OCI-LY7 (cell line): Measurements from ENCODE around the gene RBPMS2. TPM values are rescaled to one million over a fixed set of nuclear protein-coding genes. Genes with fewer than 3 reads are reported as not detected.

Experiments used
- BruUV-seq: library from RNA; stranded (reverse); fragments of 400-500 nt; replicated peaks from 2 replicates; lab custom pipeline; 2021; lab: Mats Ljungman, UMichigan
- CTCF ChIA-PET: fragments of 300-600 bp; sonication (Branson Sonifier 250); formaldehyde crosslinking; loops from one replicate; lab custom pipeline; 2022; ENCODE audit warnings: antibody characterized with exemption; ENCODE audit not compliant: unreplicated experiment; lab: Charles Lee
- POLR2A ChIA-PET: fragments of 300-600 bp; sonication (Branson Sonifier 250); formaldehyde crosslinking; loops from one replicate; lab custom pipeline; 2022; ENCODE audit warnings: antibody characterized with exemption; lab: Charles Lee
- DNase-seq: peaks from one replicate; pipeline ENCODE4 v3.0.0-alpha.2; 2015; ENCODE audit warnings: low spot score
- H2AFZ ChIP-seq: fragments of 200-600 bp; sonication (generic), shearing (Covaris generic); 2 replicates; pipeline ENCODE4 v1.6.1; 2014; ENCODE audit warnings: mild to moderate bottlenecking, antibody characterized with exemption, low read length, moderate library complexity
- H3K27ac ChIP-seq: fragments of 200-600 bp; sonication (generic); 2 replicates; pipeline ENCODE4 v1.5.1; 2014; ENCODE audit warnings: mixed run types, low read depth, mild to moderate bottlenecking, moderate library complexity, low read length, inconsistent platforms; ENCODE audit not compliant: poor library complexity, severe bottlenecking
- H3K36me3 ChIP-seq: fragments of 200-600 bp; sonication (generic); 2 replicates; pipeline ENCODE4 v1.6.1; 2014; ENCODE audit warnings: mild to moderate bottlenecking, antibody characterized with exemption, low read length, moderate library complexity, mixed read lengths; ENCODE audit not compliant: insufficient read depth
- H3K4me1 ChIP-seq: fragments of 200-600 bp; sonication (generic); 2 replicates; pipeline ENCODE4 v1.5.1; 2014; ENCODE audit warnings: mild to moderate bottlenecking, low read length; ENCODE audit not compliant: insufficient read depth, poor library complexity, severe bottlenecking
- H3K4me2 ChIP-seq: fragments of 200-600 bp; sonication (generic); 2 replicates; pipeline ENCODE4 v1.6.1; 2014; ENCODE audit warnings: mild to moderate bottlenecking, low read length
- H3K4me3 ChIP-seq: fragments of 200-600 bp; sonication (generic); 2 replicates; pipeline ENCODE4 v1.5.1; 2014; ENCODE audit warnings: mild to moderate bottlenecking, low read depth, low read length; ENCODE audit not compliant: poor library complexity, severe bottlenecking
- H3K79me2 ChIP-seq: fragments of 200-600 bp; sonication (generic); 2 replicates; pipeline ENCODE4 v1.6.1; 2016; ENCODE audit warnings: low read depth, mild to moderate bottlenecking, low read length, moderate library complexity, mixed read lengths; ENCODE audit not compliant: insufficient read depth
- H3K9me2 ChIP-seq: fragments of 200-600 bp; sonication (generic); 2 replicates; pipeline ENCODE4 v1.6.1; 2016; ENCODE audit warnings: mild to moderate bottlenecking, low read length, mixed read lengths; ENCODE audit not compliant: insufficient read depth
- H3K9me3 ChIP-seq: fragments of 200-600 bp; sonication (generic); 2 replicates; pipeline ENCODE4 v1.6.1; 2014; ENCODE audit warnings: mild to moderate bottlenecking, mixed run types, low read length, mixed read lengths
- H4K20me1 ChIP-seq: fragments of 200-600 bp; sonication (generic); 2 replicates; pipeline ENCODE4 v1.6.1; 2014; ENCODE audit warnings: mild to moderate bottlenecking, antibody characterized with exemption, low read length, moderate library complexity, mixed read lengths; ENCODE audit not compliant: insufficient read depth
- EZH2phosphoT487 ChIP-seq: fragments of 200-600 bp; sonication (generic); IDR thresholded peaks from 2 replicates; pipeline ENCODE4 v1.6.1; 2018; ENCODE audit warnings: low read depth, borderline replicate concordance, mild to moderate bottlenecking, mixed run types, antibody characterized with exemption, low read length, moderate library complexity, mixed read lengths
- intact Hi-C: fragments of 100-400 bp; cut with micrococcal nuclease; formaldehyde crosslinking; loops from one replicate; pipeline ENCODE4 v1.10.0; 2022; ENCODE audit not compliant: unreplicated experiment
- total RNA-seq, 2 experiments: library from RNA; depleted of rRNA in 1 of 2; stranded (reverse); fragments of >200 nt in 1 of 2; shearing (Covaris generic) in 1 of 2; gene quantifications; 2 replicates each; pipeline ENCODE4 v1.2.3, GENCODE V29; 2014 to 2022
- TF ChIP-seq, protein P1 (sequence below): fragments of 200-600 bp; sonication (generic); conservative IDR thresholded peaks from 2 replicates; pipeline ENCODE4 v1.5.1; 2014; ENCODE audit warnings: mild to moderate bottlenecking, antibody characterized with exemption, low read length, moderate library complexity, mixed read lengths

Gene RBPMS2
- total RNA-seq, 2 experiments from 2014 or later: not detected

DNA sequence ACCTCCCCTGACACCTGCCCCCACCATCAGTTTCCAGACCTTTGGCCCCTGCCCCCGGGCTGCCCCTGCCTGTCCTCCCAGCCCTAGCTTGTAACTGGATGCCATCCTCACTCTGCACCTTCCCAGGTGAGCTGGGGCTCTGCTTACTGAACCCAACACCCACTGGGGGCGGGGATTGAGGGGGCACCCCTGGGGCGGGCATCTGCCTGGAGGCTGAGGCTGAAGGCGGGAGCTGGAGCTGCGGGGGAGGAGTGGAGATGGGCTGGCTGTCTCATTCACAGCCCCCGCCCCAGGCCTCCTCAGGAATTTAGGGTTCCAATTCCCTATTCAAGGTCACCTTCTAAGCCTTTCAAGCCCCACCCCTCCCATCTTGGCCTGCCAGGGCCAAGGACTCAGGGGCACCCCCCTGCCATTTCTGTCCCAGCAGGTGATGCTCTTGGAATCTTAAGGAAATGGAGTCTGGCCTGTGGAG is 32.4 kb upstream of the RBPMS2 start:
- ChIA-PET POLR2A (interaction anchor here (0.7 kb wide), 2 partner anchors 137 to 178 kb away, joined by 3 read pairs; no protein-coding TSS in a partner anchor), CTCF (no interaction called here)
- no peaks in the 10 kb centered on the region for H3K4me1 ChIP-seq
- BruUV-seq: no TSS peak
- H3K79me2 ChIP-seq: no peaks in the 10 kb centered on the region
- no peak overlapping the region for H2AFZ ChIP-seq
- H3K36me3 ChIP-seq: no peaks in the 10 kb centered on the region
- H3K9me3 ChIP-seq: no peaks in the 10 kb centered on the region
- TF ChIP-seq EZH2phosphoT487: no peak
- TF ChIP-seq, protein P1, sequence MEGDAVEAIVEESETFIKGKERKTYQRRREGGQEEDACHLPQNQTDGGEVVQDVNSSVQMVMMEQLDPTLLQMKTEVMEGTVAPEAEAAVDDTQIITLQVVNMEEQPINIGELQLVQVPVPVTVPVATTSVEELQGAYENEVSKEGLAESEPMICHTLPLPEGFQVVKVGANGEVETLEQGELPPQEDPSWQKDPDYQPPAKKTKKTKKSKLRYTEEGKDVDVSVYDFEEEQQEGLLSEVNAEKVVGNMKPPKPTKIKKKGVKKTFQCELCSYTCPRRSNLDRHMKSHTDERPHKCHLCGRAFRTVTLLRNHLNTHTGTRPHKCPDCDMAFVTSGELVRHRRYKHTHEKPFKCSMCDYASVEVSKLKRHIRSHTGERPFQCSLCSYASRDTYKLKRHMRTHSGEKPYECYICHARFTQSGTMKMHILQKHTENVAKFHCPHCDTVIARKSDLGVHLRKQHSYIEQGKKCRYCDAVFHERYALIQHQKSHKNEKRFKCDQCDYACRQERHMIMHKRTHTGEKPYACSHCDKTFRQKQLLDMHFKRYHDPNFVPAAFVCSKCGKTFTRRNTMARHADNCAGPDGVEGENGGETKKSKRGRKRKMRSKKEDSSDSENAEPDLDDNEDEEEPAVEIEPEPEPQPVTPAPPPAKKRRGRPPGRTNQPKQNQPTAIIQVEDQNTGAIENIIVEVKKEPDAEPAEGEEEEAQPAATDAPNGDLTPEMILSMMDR: no peak
- H3K27ac ChIP-seq: no peak overlapping the region
- intact Hi-C loops: no loop called here
- H3K9me2 ChIP-seq: no peaks in the 10 kb centered on the region
- no peaks in the 10 kb centered on the region for H4K20me1 ChIP-seq
- no peak overlapping the region for H3K4me3 ChIP-seq
- H3K4me2 ChIP-seq: no peak overlapping the region
- no peak for DNase-seq

DNA sequence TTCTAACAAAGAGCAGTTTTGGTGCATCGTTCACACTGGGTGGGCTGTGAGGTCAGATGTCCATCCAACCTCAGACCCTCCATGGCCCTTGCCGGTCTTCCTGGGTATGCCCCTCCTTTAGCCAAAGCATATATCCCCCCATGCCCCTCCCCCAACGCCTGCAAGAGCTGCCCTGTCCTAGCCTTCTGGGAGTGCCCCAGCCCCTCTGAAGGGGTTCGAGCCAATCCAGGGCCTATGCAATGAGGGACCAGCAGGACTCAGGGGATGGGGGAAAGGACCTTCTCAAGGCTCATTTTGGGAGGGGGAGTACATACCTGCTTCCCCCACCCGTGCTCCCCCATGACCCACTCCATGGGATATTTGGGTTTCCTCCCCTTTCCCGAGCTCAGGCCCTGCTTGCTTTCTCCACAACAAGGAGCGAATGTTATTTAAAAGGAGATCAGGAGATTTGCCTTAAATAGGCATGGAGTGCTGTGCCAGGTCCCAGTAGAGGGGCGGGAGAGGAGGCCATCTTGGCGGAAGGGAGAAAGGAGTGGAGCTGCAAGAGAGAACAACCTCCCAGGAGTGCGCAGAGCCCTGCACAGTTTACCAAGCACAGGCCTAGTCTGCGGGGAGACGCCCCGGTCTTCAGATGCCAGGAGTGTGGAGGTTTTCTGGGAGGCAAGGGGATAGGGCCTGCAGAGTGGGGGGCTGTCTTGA is 31.8 kb upstream of the RBPMS2 start:
- Histone ChIP-seq H3K4me1 (no peaks in the 10 kb centered on the region), H3K79me2 (no peaks in the 10 kb centered on the region), H3K9me2 (no peaks in the 10 kb centered on the region), H3K36me3 (no peaks in the 10 kb centered on the region), H3K4me2 (no peak overlapping the region), H4K20me1 (no peaks in the 10 kb centered on the region), H3K27ac (no peak overlapping the region), H3K4me3 (no peak overlapping the region), H3K9me3 (no peaks in the 10 kb centered on the region), H2AFZ (no peak overlapping the region)
- DNase-seq: no peak
- CTCF ChIA-PET: no interaction called here
- intact Hi-C loops: no loop called here
- TF ChIP-seq, protein P1: no peak
- no peak for TF ChIP-seq EZH2phosphoT487
- BruUV-seq: no TSS peak
- POLR2A ChIA-PET: no interaction called here

DNA sequence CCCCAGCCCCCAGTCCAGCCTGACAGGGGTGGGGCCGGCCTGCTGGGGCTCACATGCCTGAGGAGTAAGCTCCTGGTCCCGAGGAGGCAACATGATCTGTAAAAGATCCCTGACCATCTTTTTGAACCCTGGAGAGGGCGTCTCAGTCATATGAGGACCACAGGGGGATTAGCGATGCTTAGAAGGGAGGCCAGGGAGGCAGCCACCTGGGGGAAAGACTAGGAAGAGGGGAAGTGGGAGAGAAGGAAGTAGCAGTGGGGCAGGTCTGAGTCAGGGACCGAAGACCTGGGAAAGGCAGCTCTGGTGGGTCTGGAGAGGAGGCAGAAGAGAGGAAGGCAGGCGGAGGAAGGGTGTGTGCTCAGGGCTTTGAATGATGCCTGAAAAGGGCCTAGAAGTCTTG is 31.1 kb upstream of the RBPMS2 start:
- H3K79me2 ChIP-seq: no peaks in the 10 kb centered on the region
- no peak for DNase-seq
- H2AFZ ChIP-seq: no peak overlapping the region
- H3K9me2 ChIP-seq: no peaks in the 10 kb centered on the region
- no peaks in the 10 kb centered on the region for H3K4me1 ChIP-seq
- CTCF ChIA-PET: no interaction called here
- intact Hi-C loops: no loop called here
- H3K27ac ChIP-seq: no peak overlapping the region
- H3K4me3 ChIP-seq: no peak overlapping the region
- H3K36me3 ChIP-seq: no peaks in the 10 kb centered on the region
- no TSS peak for BruUV-seq
- H3K4me2 ChIP-seq: no peak overlapping the region
- TF ChIP-seq, protein P1: no peak
- no peak for TF ChIP-seq EZH2phosphoT487
- POLR2A ChIA-PET: no interaction called here
- H4K20me1 ChIP-seq: no peaks in the 10 kb centered on the region
- no peaks in the 10 kb centered on the region for H3K9me3 ChIP-seq
